Keratinocyte (primary cell): Measurements from ENCODE around the gene POPDC2. TPM values are rescaled to one million over a fixed set of nuclear protein-coding genes. Genes with fewer than 3 reads are reported as not detected.

ENCODE experiments used
- DNase-seq: peaks from one replicate; pipeline ENCODE4 v3.0.0-alpha.2; 2011; ENCODE audit warnings: low read depth, missing footprints, low spot score
- FAIRE-seq: peaks from 2 replicates; lab custom pipeline; 2011; peaks lifted over from hg19 to GRCh38; lab: Jason Lieb, UNC
- H2AFZ ChIP-seq: 2 replicates; pipeline ENCODE4 v1.6.0; 2012; ENCODE audit warnings: low read length, control low read depth, inconsistent platforms; ENCODE audit not compliant: control insufficient read depth
- H3K27ac ChIP-seq: 2 replicates; pipeline ENCODE4 v1.5.1; 2011; ENCODE audit warnings: low read length; ENCODE audit not compliant: control insufficient read depth, insufficient read depth
- H3K27me3 ChIP-seq: 3 replicates; pipeline ENCODE4 v1.6.0; 2011; ENCODE audit warnings: low read length; ENCODE audit not compliant: control insufficient read depth, insufficient read depth; ENCODE audit errors: extremely low read depth
- H3K36me3 ChIP-seq, 2 experiments: 2 replicates in 1 of 2; 3 replicates in 1 of 2; pipeline ENCODE4 v1.5.1; 2011; ENCODE audit warnings: low read length in 2 of 2, mild to moderate bottlenecking in 1 of 2; ENCODE audit not compliant: control insufficient read depth in 2 of 2, insufficient read depth in 2 of 2; ENCODE audit errors: extremely low read depth in 1 of 2
- H3K4me1 ChIP-seq: 3 replicates; pipeline ENCODE4 v1.5.1; 2011; ENCODE audit warnings: low read length; ENCODE audit not compliant: control insufficient read depth, insufficient read depth; ENCODE audit errors: extremely low read depth
- H3K4me2 ChIP-seq: 3 replicates; pipeline ENCODE4 v1.6.0; 2011; ENCODE audit warnings: low read depth, low read length; ENCODE audit not compliant: control insufficient read depth, insufficient read depth; ENCODE audit errors: extremely low read depth
- H3K4me3 ChIP-seq, 3 experiments: fragments of 200-600 bp in 1 of 3; sonication (generic) in 1 of 3; 2 replicates in 2 of 3; 3 replicates in 1 of 3; pipeline ENCODE4 v1.5.1; 2011 to 2016; ENCODE audit warnings: low read length in 3 of 3, mild to moderate bottlenecking in 3 of 3, control low read depth in 2 of 3, inconsistent platforms in 1 of 3, low read depth in 1 of 3, mixed read lengths in 1 of 3, mixed run types in 1 of 3, moderate library complexity in 1 of 3; ENCODE audit not compliant: control insufficient read depth in 2 of 3, insufficient read depth in 2 of 3; ENCODE audit errors: extremely low read depth in 1 of 3
- H3K79me2 ChIP-seq: 2 replicates; pipeline ENCODE4 v1.6.0; 2012; ENCODE audit warnings: low read length; ENCODE audit not compliant: control insufficient read depth, insufficient read depth
- H3K9ac ChIP-seq: 3 replicates; pipeline ENCODE4 v1.6.0; 2011; ENCODE audit warnings: low read length; ENCODE audit not compliant: control insufficient read depth, insufficient read depth; ENCODE audit errors: extremely low read depth
- H3K9me1 ChIP-seq: 3 replicates; pipeline ENCODE4 v1.6.0; 2011; ENCODE audit warnings: low read length; ENCODE audit not compliant: control insufficient read depth, insufficient read depth; ENCODE audit errors: extremely low read depth
- H3K9me3 ChIP-seq: 2 replicates; pipeline ENCODE4 v1.5.1; 2012; ENCODE audit warnings: low read depth, low read length; ENCODE audit not compliant: control insufficient read depth
- H4K20me1 ChIP-seq: 3 replicates; pipeline ENCODE4 v1.6.0; 2011; ENCODE audit warnings: low read length; ENCODE audit not compliant: control insufficient read depth, insufficient read depth; ENCODE audit errors: extremely low read depth
- EZH2 ChIP-seq: IDR thresholded peaks from one replicate; pipeline ENCODE4 v1.6.1; 2012; ENCODE audit warnings: inconsistent platforms, mild to moderate bottlenecking, low read length, moderate library complexity
- dilution Hi-C: fragments of 300-500 bp; cut with MboI; formaldehyde crosslinking; loops from one replicate; pipeline ENCODE4 v1.7.0; 2020; ENCODE audit warnings: low sequenced_read_pairs; ENCODE audit not compliant: extremely low pct_ligation_motif_present
- polyA plus RNA-seq, 5 experiments: library from polyadenylated mRNA; depleted of rRNA in 3 of 5; stranded (reverse) in 3 of 5; stranded (forward) in 1 of 5; unstranded in 1 of 5; fragments of >200 nt; gene quantifications; 1 replicate in 1 of 5; 2 replicates in 3 of 5; 3 replicates in 1 of 5; pipeline versions ENCODE4 v1.2.1 to v1.2.3, GENCODE V29; 2011 to 2012; ENCODE audit warnings: missing spikeins in 2 of 5, low read depth in 1 of 5, low replicate concordance in 1 of 5
- TF ChIP-seq, protein P1 (sequence below), 3 experiments: IDR thresholded peaks in 1 of 3; conservative IDR thresholded peaks in 1 of 3; optimal IDR thresholded peaks in 1 of 3; 2 replicates in 2 of 3; 3 replicates in 1 of 3; pipeline versions ENCODE3 to v1.5.1; 2011; ENCODE audit warnings: low read length in 3 of 3, mild to moderate bottlenecking in 3 of 3, moderate library complexity in 2 of 3, control low read depth in 1 of 3, inconsistent platforms in 1 of 3; ENCODE audit not compliant: insufficient read depth in 2 of 3; ENCODE audit errors: extremely low read depth in 1 of 3

The POPDC2 gene
- polyA plus RNA-seq, 1 donor (not counting 4 experiments of a cell fraction or from before 2014, with no cell fraction given): 0.87 TPM

DNA sequence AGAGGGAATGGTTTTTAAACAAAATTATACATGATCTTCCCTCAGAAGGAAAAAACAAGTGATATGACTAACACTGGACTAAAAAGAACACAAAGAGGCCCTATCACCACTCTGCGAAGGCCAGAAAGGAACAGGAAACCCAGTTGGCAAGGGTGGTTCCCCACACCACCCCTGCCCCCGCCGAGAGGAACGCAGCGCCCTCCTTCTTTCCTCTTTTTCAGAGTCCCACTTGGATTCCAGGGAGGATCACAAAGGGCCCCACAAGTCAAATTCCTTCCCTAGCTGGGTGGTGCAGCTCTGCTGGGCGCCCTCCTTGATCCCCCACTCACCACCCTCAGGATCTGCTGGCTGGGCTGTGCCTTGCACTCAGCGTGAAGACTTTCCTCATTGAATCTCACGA, 32.9 kb downstream of the POPDC2 start:
- no peak for FAIRE-seq
- no peak overlapping the region for H3K9ac ChIP-seq
- no peaks in the 10 kb centered on the region for H3K9me1 ChIP-seq
- no peaks in the 10 kb centered on the region for H3K4me1 ChIP-seq
- no peak overlapping the region for H2AFZ ChIP-seq
- no peak for TF ChIP-seq EZH2
- TF ChIP-seq, protein P1, sequence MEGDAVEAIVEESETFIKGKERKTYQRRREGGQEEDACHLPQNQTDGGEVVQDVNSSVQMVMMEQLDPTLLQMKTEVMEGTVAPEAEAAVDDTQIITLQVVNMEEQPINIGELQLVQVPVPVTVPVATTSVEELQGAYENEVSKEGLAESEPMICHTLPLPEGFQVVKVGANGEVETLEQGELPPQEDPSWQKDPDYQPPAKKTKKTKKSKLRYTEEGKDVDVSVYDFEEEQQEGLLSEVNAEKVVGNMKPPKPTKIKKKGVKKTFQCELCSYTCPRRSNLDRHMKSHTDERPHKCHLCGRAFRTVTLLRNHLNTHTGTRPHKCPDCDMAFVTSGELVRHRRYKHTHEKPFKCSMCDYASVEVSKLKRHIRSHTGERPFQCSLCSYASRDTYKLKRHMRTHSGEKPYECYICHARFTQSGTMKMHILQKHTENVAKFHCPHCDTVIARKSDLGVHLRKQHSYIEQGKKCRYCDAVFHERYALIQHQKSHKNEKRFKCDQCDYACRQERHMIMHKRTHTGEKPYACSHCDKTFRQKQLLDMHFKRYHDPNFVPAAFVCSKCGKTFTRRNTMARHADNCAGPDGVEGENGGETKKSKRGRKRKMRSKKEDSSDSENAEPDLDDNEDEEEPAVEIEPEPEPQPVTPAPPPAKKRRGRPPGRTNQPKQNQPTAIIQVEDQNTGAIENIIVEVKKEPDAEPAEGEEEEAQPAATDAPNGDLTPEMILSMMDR (optimal IDR thresholded peaks at IDR 0.05 in 1 of 3, IDR thresholded peaks at IDR 0.05 in 1 of 3, conservative IDR thresholded peaks at IDR 0.05 in 1 of 3; ENCODE audit: extremely low read depth in 1 of 3, insufficient read depth in 2 of 3, low read length in 3 of 3): no peak
- no peaks in the 10 kb centered on the region for H3K79me2 ChIP-seq
- H4K20me1 ChIP-seq: no peaks in the 10 kb centered on the region
- H3K4me3 ChIP-seq: no peak overlapping the region
- no peak overlapping the region for H3K27ac ChIP-seq
- dilution Hi-C loops: no loop called here
- DNase-seq: no peak
- H3K27me3 ChIP-seq: peaks cover 6% of the 10 kb centered on the region
- no peak overlapping the region for H3K4me2 ChIP-seq
- H3K9me3 ChIP-seq: no peaks in the 10 kb centered on the region
- H3K36me3 ChIP-seq: no peaks in the 10 kb centered on the region

DNA sequence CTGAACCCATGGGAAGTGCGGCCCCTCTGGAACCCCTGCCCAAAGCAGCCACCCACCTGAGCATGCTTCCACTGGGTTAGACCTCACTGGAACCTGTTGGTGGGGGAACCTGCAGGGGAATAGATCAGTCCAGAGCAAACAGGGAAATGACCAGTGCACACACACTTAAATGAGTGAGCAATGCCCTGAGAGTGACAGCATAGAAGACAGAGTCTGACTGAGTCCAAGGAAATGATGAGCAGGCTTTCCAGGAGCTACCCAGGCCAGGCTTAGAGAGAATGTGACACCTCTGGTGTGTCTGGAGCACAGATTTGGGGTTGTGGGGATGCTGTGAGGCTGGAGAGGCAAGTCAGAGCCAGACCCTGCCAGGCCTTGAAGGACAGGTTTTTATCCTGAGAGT, 34.2 kb downstream of the POPDC2 start:
- no peak for DNase-seq
- FAIRE-seq: no peak
- Histone ChIP-seq H3K36me3 (no peaks in the 10 kb centered on the region), H4K20me1 (no peaks in the 10 kb centered on the region), H3K4me2 (no peak overlapping the region), H3K4me3 (no peak overlapping the region), H3K9ac (no peak overlapping the region), H3K4me1 (no peaks in the 10 kb centered on the region), H3K9me3 (no peaks in the 10 kb centered on the region), H3K79me2 (no peaks in the 10 kb centered on the region), H2AFZ (no peak overlapping the region), H3K27me3 (peaks cover 6% of the 10 kb centered on the region), H3K9me1 (no peaks in the 10 kb centered on the region), H3K27ac (no peak overlapping the region)
- dilution Hi-C loops: no loop called here
- TF ChIP-seq, protein P1 (optimal IDR thresholded peaks at IDR 0.05 in 1 of 3, IDR thresholded peaks at IDR 0.05 in 1 of 3, conservative IDR thresholded peaks at IDR 0.05 in 1 of 3; ENCODE audit: extremely low read depth in 1 of 3, insufficient read depth in 2 of 3, low read length in 3 of 3): no peak
- no peak for TF ChIP-seq EZH2
